Endothelial cell of umbilical vein (primary cell): ENCODE data around the gene VWCE. TPM values are rescaled to one million over a fixed set of nuclear protein-coding genes. Genes with fewer than 3 reads are reported as not detected.
A peak's percentile ranks its signal among the peaks of the same experiment; 100 is the strongest.

Experiments used
- BruUV-seq: library from RNA; stranded (reverse); fragments of 400-500 nt; replicated peaks from 2 replicates; lab custom pipeline; 2021; lab: Mats Ljungman, UMichigan
- CTCF ChIA-PET: fragments of 300-600, 350-600 bp; sonication (Branson Sonifier 250); formaldehyde crosslinking; loops from one replicate; lab custom pipeline; 2021; ENCODE audit warnings: antibody characterized with exemption, inconsistent platforms; lab: Charles Lee
- POLR2A ChIA-PET: fragments of 300-600, 350-600 bp; sonication (Branson Sonifier 250); formaldehyde crosslinking; loops from one replicate; lab custom pipeline; 2021; ENCODE audit warnings: antibody characterized with exemption, inconsistent platforms; lab: Charles Lee
- DNase-seq: peaks from one replicate; pipeline ENCODE4 v3.0.0-alpha.2; 2011; ENCODE audit warnings: low read depth, low spot score
- FAIRE-seq: peaks from 2 replicates; lab custom pipeline; 2011; peaks lifted over from hg19 to GRCh38; lab: Jason Lieb, UNC
- H2AFZ ChIP-seq: 2 replicates; pipeline ENCODE4 v1.6.0; 2012; ENCODE audit warnings: low read depth, low read length, control low read depth, inconsistent platforms
- H3K27ac ChIP-seq: 2 replicates; pipeline ENCODE4 v1.5.1; 2011; ENCODE audit warnings: low read depth, mild to moderate bottlenecking, control low read depth, low read length, moderate library complexity; ENCODE audit not compliant: insufficient read depth
- H3K27me3 ChIP-seq, 2 experiments: 2 replicates each; pipeline versions ENCODE4 v1.6.0 to v1.6.1; 2011; ENCODE audit warnings: low read length in 2 of 2, mixed read lengths in 1 of 2; ENCODE audit not compliant: control insufficient read depth in 2 of 2, insufficient read depth in 2 of 2
- H3K36me3 ChIP-seq, 2 experiments: 2 replicates in 1 of 2; 3 replicates in 1 of 2; pipeline ENCODE4 v1.5.1; 2011; ENCODE audit warnings: low read length in 2 of 2, mild to moderate bottlenecking in 1 of 2, moderate library complexity in 1 of 2; ENCODE audit not compliant: control insufficient read depth in 2 of 2, insufficient read depth in 2 of 2; ENCODE audit errors: extremely low read depth in 1 of 2
- H3K4me1 ChIP-seq: 3 replicates; pipeline ENCODE4 v1.5.1; 2011; ENCODE audit warnings: mild to moderate bottlenecking, low read length; ENCODE audit not compliant: control insufficient read depth, insufficient read depth; ENCODE audit errors: extremely low read depth
- H3K4me2 ChIP-seq: 2 replicates; pipeline ENCODE4 v1.6.1; 2011; ENCODE audit warnings: low read length, control low read depth, mixed read lengths; ENCODE audit not compliant: insufficient read depth
- H3K4me3 ChIP-seq, 3 experiments: fragments of 200-600 bp in 1 of 3; sonication (generic), shearing (Covaris generic) in 1 of 3; replicated peaks in 1 of 3; 2 replicates each; pipeline ENCODE4 v1.5.1; 2011 to 2016; ENCODE audit warnings: control low read depth in 3 of 3, low read length in 3 of 3, mild to moderate bottlenecking in 2 of 3, inconsistent platforms in 1 of 3, low read depth in 1 of 3, moderate library complexity in 1 of 3; ENCODE audit not compliant: insufficient read depth in 1 of 3
- H3K79me2 ChIP-seq: 2 replicates; pipeline ENCODE4 v1.6.0; 2012; ENCODE audit warnings: low read length, inconsistent platforms; ENCODE audit not compliant: control insufficient read depth, insufficient read depth
- H3K9ac ChIP-seq: replicated peaks from 2 replicates; pipeline ENCODE3; 2011; ENCODE audit warnings: low read length, control low read depth; ENCODE audit not compliant: insufficient read depth; ENCODE audit errors: extremely low read depth
- H3K9me1 ChIP-seq: replicated peaks from 3 replicates; pipeline ENCODE4 v1.6.0; 2011; ENCODE audit warnings: mild to moderate bottlenecking, low read length; ENCODE audit not compliant: control insufficient read depth, insufficient read depth; ENCODE audit errors: extremely low read depth
- H3K9me3 ChIP-seq: replicated peaks from 2 replicates; pipeline ENCODE4 v1.5.1; 2012; ENCODE audit warnings: low read length, inconsistent platforms; ENCODE audit not compliant: control insufficient read depth, insufficient read depth
- H4K20me1 ChIP-seq: replicated peaks from 2 replicates; pipeline ENCODE3; 2011; ENCODE audit warnings: mild to moderate bottlenecking, low read length; ENCODE audit not compliant: control insufficient read depth, insufficient read depth; ENCODE audit errors: extremely low read depth
- EZH2 ChIP-seq: IDR thresholded peaks from 2 replicates; pipeline ENCODE4 v1.6.1; 2012; ENCODE audit warnings: borderline replicate concordance, low read depth, mild to moderate bottlenecking, moderate library complexity, low read length, inconsistent platforms; ENCODE audit not compliant: severe bottlenecking
- FOS ChIP-seq: IDR thresholded peaks from 2 replicates; pipeline ENCODE4 v1.6.1; 2011; ENCODE audit warnings: mild to moderate bottlenecking, low read length, moderate library complexity, borderline replicate concordance; ENCODE audit not compliant: insufficient read depth
- GATA2 ChIP-seq: IDR thresholded peaks from 2 replicates; pipeline ENCODE4 v1.7.0; 2011; ENCODE audit warnings: low read depth, mild to moderate bottlenecking, moderate library complexity, mixed read lengths, low read length; ENCODE audit not compliant: insufficient read length, insufficient read depth
- JUN ChIP-seq: IDR thresholded peaks from 2 replicates; pipeline ENCODE4 v1.6.1; 2011; ENCODE audit warnings: borderline replicate concordance, low read depth; ENCODE audit not compliant: insufficient read length, insufficient read depth
- MYC ChIP-seq: IDR thresholded peaks from one replicate; pipeline ENCODE4 v1.6.1; 2011; ENCODE audit warnings: mild to moderate bottlenecking, low read depth, low read length
- POLR2A ChIP-seq: IDR thresholded peaks from 2 replicates; pipeline ENCODE4 v1.6.1; 2012; ENCODE audit warnings: low read depth, mild to moderate bottlenecking, control low read depth, low read length
- POLR2AphosphoS5 ChIP-seq: IDR thresholded peaks from 2 replicates; pipeline ENCODE4 v1.6.1; 2012; ENCODE audit warnings: low read depth, mild to moderate bottlenecking, control low read depth, low read length, moderate library complexity; ENCODE audit not compliant: insufficient read depth
- dilution Hi-C: fragments of 300-500 bp; cut with MboI; formaldehyde crosslinking; loops from one replicate; pipeline ENCODE4 v1.15.0; 2019; ENCODE audit warnings: low sequenced_read_pairs; ENCODE audit not compliant: extremely low pct_ligation_motif_present
- intact Hi-C: fragments of 100-400 bp; cut with micrococcal nuclease; formaldehyde crosslinking; loops from one replicate; pipeline ENCODE4 v1.10.0; 2022
- polyA plus RNA-seq, 4 experiments: library from polyadenylated mRNA; depleted of rRNA in 3 of 4; stranded (reverse) in 3 of 4; unstranded in 1 of 4; fragments of >200 nt; gene quantifications; 2 replicates each; pipeline versions ENCODE4 v1.2.1 to v1.2.3, GENCODE V29; 2011 to 2012; ENCODE audit warnings: missing spikeins in 1 of 4
- total RNA-seq: library from RNA; stranded (reverse); gene quantifications from 2 replicates; pipeline ENCODE4 v1.2.3, GENCODE V29; 2021
- TF ChIP-seq, protein P1 (sequence below), 2 donors: IDR thresholded peaks; 1 replicate in 1 of 2; 2 replicates in 1 of 2; pipeline ENCODE4 v1.5.1; 2011; ENCODE audit warnings: low read length in 2 of 2, mild to moderate bottlenecking in 2 of 2, moderate library complexity in 2 of 2, control low read depth in 1 of 2, inconsistent platforms in 1 of 2, low read depth in 1 of 2; ENCODE audit not compliant: insufficient read depth in 1 of 2; ENCODE audit errors: extremely low read depth in 1 of 2
- TF ChIP-seq, protein P2 (sequence below): IDR thresholded peaks from 2 replicates; pipeline ENCODE4 v1.6.1; 2011; ENCODE audit not compliant: insufficient read depth, insufficient read length

VWCE gene
- total and polyA plus RNA-seq, 2 donors (not counting 3 experiments of a cell fraction or from before 2014, with no cell fraction given) = 6.5 to 14.4 TPM

DNA sequence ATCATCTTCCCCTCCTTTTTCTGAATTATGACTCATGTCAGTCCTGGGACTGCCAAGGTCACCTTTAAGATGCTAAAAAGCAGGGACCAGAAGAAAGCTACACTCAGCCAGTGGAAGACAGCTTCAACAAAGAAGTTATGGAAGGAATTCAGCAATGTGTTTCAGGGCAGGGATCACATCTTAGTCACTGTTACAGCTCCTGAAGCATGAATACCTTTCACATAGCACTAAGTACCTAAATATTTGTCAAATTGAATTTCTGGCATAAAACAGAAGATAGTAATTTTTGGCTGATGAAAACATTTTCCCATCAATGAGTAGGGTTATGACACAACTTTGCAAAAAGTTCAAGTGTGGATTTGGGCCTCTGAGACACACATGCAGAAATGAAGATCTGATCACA, 32.6 kb upstream of the VWCE start:
- H3K9me1 ChIP-seq = no peaks in the 10 kb centered on the region
- H3K27me3 ChIP-seq = no peaks in the 10 kb centered on the region
- FAIRE-seq (peak; percentile 49), DNase-seq (no peak)
- H3K4me2 ChIP-seq = no peak overlapping the region
- no peak overlapping the region for H2AFZ ChIP-seq
- H3K36me3 ChIP-seq = peaks cover 11 to 22% of the 10 kb centered on the region in 2 experiments
- ChIA-PET CTCF (interaction anchor here (0.8 to 3.9 kb wide), 3 partner anchors 9 to 58 kb away, joined by 4 to 23 read pairs (median 9); no protein-coding TSS in a partner anchor), POLR2A (no interaction called here)
- H3K9me3 ChIP-seq = no peaks in the 10 kb centered on the region
- no peak overlapping the region for H3K9ac ChIP-seq
- H3K4me1 ChIP-seq = peaks cover 10% of the 10 kb centered on the region
- H4K20me1 ChIP-seq = no peaks in the 10 kb centered on the region
- intact Hi-C loops (no loop called here), dilution Hi-C loops (no loop called here)
- no peak overlapping the region for H3K4me3 ChIP-seq
- peaks cover 64% of the 10 kb centered on the region for H3K79me2 ChIP-seq
- BruUV-seq = no TSS peak
- peak; percentile 7 for TF ChIP-seq FOS
- no peak for TF ChIP-seq MYC
- no peak overlapping the region for H3K27ac ChIP-seq

DNA sequence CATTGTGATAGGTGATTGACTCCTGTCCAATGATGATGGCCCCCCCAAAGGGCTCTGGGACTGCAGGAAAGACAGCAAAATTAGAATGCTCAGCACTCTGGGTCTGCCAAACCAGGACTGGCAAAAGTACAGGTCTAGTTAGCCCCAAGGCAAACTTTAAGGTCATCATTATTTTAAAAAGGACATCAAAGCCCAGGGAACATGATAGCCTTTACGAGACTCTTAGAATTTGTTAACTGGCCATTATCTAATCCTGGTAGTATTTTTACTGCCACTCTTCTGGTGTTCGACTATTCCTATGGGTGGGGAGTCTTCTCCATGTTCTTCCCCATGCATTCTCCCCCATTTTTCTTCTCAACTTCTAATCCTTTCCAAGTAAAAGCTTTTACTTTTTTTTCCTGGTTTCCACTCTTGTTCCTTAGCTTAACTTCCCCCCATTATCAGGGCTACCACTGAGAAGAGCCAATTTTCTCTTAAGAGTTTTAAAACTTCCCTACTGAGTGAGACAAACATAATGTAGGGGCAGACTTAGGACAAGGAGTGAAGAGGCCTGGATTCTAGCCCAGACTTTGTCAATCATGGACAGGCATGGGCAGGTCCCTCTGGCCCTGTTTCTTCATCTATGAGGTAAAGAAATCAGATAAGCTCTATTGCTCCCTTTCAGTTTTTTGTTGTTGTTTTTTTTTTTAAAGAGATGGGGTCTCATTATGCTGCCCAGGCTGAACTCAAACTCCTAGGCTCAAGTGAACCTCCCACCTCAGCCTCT, 30.7 kb upstream of the VWCE start:
- DNase-seq (no peak), FAIRE-seq (no peak)
- Histone ChIP-seq H4K20me1 (no peaks in the 10 kb centered on the region), H3K27ac (no peak overlapping the region), H3K9me3 (no peaks in the 10 kb centered on the region), H3K27me3 (no peaks in the 10 kb centered on the region), H3K9me1 (no peaks in the 10 kb centered on the region), H3K79me2 (peaks cover 45% of the 10 kb centered on the region), H3K9ac (no peak overlapping the region), H3K4me1 (no peaks in the 10 kb centered on the region), H3K4me3 (no peak overlapping the region), H3K36me3 (peaks cover 15 to 36% of the 10 kb centered on the region in 2 experiments), H3K4me2 (no peak overlapping the region), H2AFZ (no peak overlapping the region)
- CTCF ChIA-PET = interaction anchor here (0.7 to 3.9 kb wide), 2 partner anchors 39 to 60 kb away, joined by 3 to 23 read pairs; no protein-coding TSS in a partner anchor
- no peak for TF ChIP-seq EZH2
- TF ChIP-seq MYC = no peak
- TF ChIP-seq POLR2AphosphoS5 = no peak
- TF ChIP-seq, protein P1, sequence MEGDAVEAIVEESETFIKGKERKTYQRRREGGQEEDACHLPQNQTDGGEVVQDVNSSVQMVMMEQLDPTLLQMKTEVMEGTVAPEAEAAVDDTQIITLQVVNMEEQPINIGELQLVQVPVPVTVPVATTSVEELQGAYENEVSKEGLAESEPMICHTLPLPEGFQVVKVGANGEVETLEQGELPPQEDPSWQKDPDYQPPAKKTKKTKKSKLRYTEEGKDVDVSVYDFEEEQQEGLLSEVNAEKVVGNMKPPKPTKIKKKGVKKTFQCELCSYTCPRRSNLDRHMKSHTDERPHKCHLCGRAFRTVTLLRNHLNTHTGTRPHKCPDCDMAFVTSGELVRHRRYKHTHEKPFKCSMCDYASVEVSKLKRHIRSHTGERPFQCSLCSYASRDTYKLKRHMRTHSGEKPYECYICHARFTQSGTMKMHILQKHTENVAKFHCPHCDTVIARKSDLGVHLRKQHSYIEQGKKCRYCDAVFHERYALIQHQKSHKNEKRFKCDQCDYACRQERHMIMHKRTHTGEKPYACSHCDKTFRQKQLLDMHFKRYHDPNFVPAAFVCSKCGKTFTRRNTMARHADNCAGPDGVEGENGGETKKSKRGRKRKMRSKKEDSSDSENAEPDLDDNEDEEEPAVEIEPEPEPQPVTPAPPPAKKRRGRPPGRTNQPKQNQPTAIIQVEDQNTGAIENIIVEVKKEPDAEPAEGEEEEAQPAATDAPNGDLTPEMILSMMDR (IDR thresholded peaks at IDR 0.05; ENCODE audit: extremely low read depth in 1 of 2, insufficient read depth in 1 of 2, low read depth in 1 of 2, low read length in 2 of 2) = no peak
- TF ChIP-seq, protein P2, sequence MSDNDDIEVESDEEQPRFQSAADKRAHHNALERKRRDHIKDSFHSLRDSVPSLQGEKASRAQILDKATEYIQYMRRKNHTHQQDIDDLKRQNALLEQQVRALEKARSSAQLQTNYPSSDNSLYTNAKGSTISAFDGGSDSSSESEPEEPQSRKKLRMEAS = no peak
- TF ChIP-seq JUN = no peak
- TF ChIP-seq FOS = no peak
- no peak for TF ChIP-seq POLR2A
- no peak for TF ChIP-seq GATA2
- dilution Hi-C loops (no loop called here), intact Hi-C loops (no loop called here)
- POLR2A ChIA-PET = interaction anchor here (0.6 kb wide), 1 partner anchor 11 kb away, joined by 3 read pairs; no protein-coding TSS in a partner anchor
- no TSS peak for BruUV-seq
